HEK293 (cell line): ENCODE data around the gene PACS1.

Experiments
- CTCF ChIA-PET: fragments of 350-600 bp; formaldehyde crosslinking; extraction: SDS; loops from one replicate; lab custom pipeline; 2021; ENCODE audit warnings: antibody characterized with exemption; lab: Yijun Ruan, JAX
- POLR2A ChIA-PET: fragments of 300-600 bp; formaldehyde crosslinking; extraction: SDS; loops from one replicate; lab custom pipeline; 2020; ENCODE audit warnings: antibody characterized with exemption, inconsistent platforms; lab: Yijun Ruan, JAX
- H3K27ac ChIP-seq: fragments of 200-500 bp; sonication (Bioruptor generic); 2 replicates; pipeline ENCODE4 v1.5.1; 2014; ENCODE audit warnings: low read depth, low read length, control low read depth, inconsistent platforms; ENCODE audit errors: extremely low read depth
- H3K36me3 ChIP-seq, 2 experiments: fragments of 200-500 bp in 1 of 2; sonication (Bioruptor generic) in 1 of 2; 1 replicate in 1 of 2; 2 replicates in 1 of 2; pipeline ENCODE4 v1.5.1; 2014 to 2017; ENCODE audit warnings: inconsistent platforms in 2 of 2, low read length in 2 of 2; ENCODE audit not compliant: control insufficient read depth in 2 of 2, insufficient read depth in 1 of 2
- H3K4me1 ChIP-seq: fragments of 200-500 bp; sonication (Bioruptor generic); 2 replicates; pipeline ENCODE4 v1.5.1; 2014; ENCODE audit warnings: mild to moderate bottlenecking, low read length, inconsistent platforms; ENCODE audit not compliant: control insufficient read depth, insufficient read depth
- H3K4me3 ChIP-seq: 2 replicates; pipeline ENCODE4 v1.5.1; 2011; ENCODE audit warnings: low read depth, mild to moderate bottlenecking, control low read depth, low read length, moderate library complexity
- H3K9me3 ChIP-seq: fragments of 200-500 bp; sonication (Bioruptor generic); 2 replicates; pipeline ENCODE4 v1.5.1; 2014; ENCODE audit warnings: low read depth, low read length, inconsistent platforms; ENCODE audit not compliant: control insufficient read depth, insufficient read depth
- KLF8 ChIP-seq: fragments of 450-650 bp; formaldehyde crosslinking; IDR thresholded peaks from 2 replicates; pipeline ENCODE4 v1.5.1; 2016; ENCODE audit warnings: missing biosample characterization, missing genetic modification characterization
- MEIS1 ChIP-seq: sonication (generic); formaldehyde crosslinking; IDR thresholded peaks from 2 replicates; pipeline ENCODE4 v1.8.1; 2022; ENCODE audit warnings: missing genetic modification reagents, mild to moderate bottlenecking, borderline replicate concordance
- MYNN ChIP-seq: fragments of 450-650 bp; formaldehyde crosslinking; IDR thresholded peaks from 2 replicates; pipeline ENCODE4 v1.5.1; 2016; ENCODE audit warnings: missing biosample characterization, missing genetic modification characterization, borderline replicate concordance
- PRDM10 ChIP-seq: fragments of 450-650 bp; formaldehyde crosslinking; IDR thresholded peaks from 2 replicates; pipeline ENCODE4 v1.5.1; 2016; ENCODE audit warnings: missing biosample characterization, missing genetic modification characterization
- SCRT1 ChIP-seq: fragments of 450-650 bp; formaldehyde crosslinking; IDR thresholded peaks from 2 replicates; pipeline ENCODE4 v1.5.1; 2016; ENCODE audit warnings: missing biosample characterization, missing genetic modification characterization, borderline replicate concordance
- TRIM28 ChIP-seq: IDR thresholded peaks from 2 replicates; pipeline ENCODE4 v1.6.1; 2011; ENCODE audit warnings: low read length, control low read depth, borderline replicate concordance
- ZNF121 ChIP-seq: fragments of 450-650 bp; formaldehyde crosslinking; IDR thresholded peaks from 2 replicates; pipeline ENCODE4 v1.5.1; 2016; ENCODE audit warnings: missing biosample characterization, missing genetic modification characterization
- ZNF221 ChIP-seq: fragments of 450-650 bp; formaldehyde crosslinking; IDR thresholded peaks from 2 replicates; pipeline ENCODE4 v1.5.1; 2017; ENCODE audit warnings: missing biosample characterization, missing genetic modification characterization, borderline replicate concordance
- ZNF274 ChIP-seq, 2 experiments: fragments of 200-500 bp in 1 of 2; fragments of 450-650 bp in 1 of 2; sonication (Bioruptor generic) in 1 of 2; formaldehyde crosslinking in 1 of 2; IDR thresholded peaks; 2 replicates each; pipeline versions ENCODE4 v1.5.1 to v1.6.1; 2014 to 2016; ENCODE audit warnings: borderline replicate concordance in 1 of 2, inconsistent platforms in 1 of 2, low read length in 1 of 2, missing biosample characterization in 1 of 2, missing genetic modification characterization in 1 of 2
- ZNF324 ChIP-seq: fragments of 450-650 bp; formaldehyde crosslinking; IDR thresholded peaks from 2 replicates; pipeline ENCODE4 v1.5.1; 2016; ENCODE audit warnings: missing biosample characterization, missing genetic modification characterization
- ZNF335 ChIP-seq: fragments of 450-650 bp; formaldehyde crosslinking; conservative IDR thresholded peaks from 2 replicates; pipeline ENCODE4 v1.5.1; 2016; ENCODE audit warnings: missing biosample characterization, missing genetic modification characterization
- ZNF449 ChIP-seq: fragments of 450-650 bp; formaldehyde crosslinking; IDR thresholded peaks from 2 replicates; pipeline ENCODE4 v1.5.1; 2017; ENCODE audit warnings: missing biosample characterization, mild to moderate bottlenecking, missing genetic modification characterization, moderate library complexity
- ZNF560 ChIP-seq: fragments of 450-650 bp; formaldehyde crosslinking; IDR thresholded peaks from 2 replicates; pipeline ENCODE4 v1.5.1; 2017; ENCODE audit warnings: missing biosample characterization, missing genetic modification characterization, borderline replicate concordance
- ZNF596 ChIP-seq: fragments of 450-650 bp; IDR thresholded peaks from 2 replicates; pipeline ENCODE4 v1.5.0; 2018; ENCODE audit warnings: missing biosample characterization, mild to moderate bottlenecking, missing genetic modification characterization, moderate library complexity
- ZNF623 ChIP-seq: fragments of 450-650 bp; formaldehyde crosslinking; IDR thresholded peaks from 2 replicates; pipeline ENCODE4 v1.5.1; 2016; ENCODE audit warnings: missing biosample characterization, missing genetic modification characterization
- ZNF626 ChIP-seq: fragments of 450-650 bp; sonication (Bioruptor Pico); formaldehyde crosslinking; IDR thresholded peaks from 2 replicates; pipeline ENCODE4 v1.5.1; 2018; ENCODE audit warnings: missing biosample characterization, missing genetic modification characterization, inconsistent platforms

Gene PACS1

GRCh38 chr11:66061268-66061667 lies 8.8 kb upstream of the PACS1 start (continued):
- no peak for TF ChIP-seq SCRT1 (tag by site-specific recombination)
- no peak for TF ChIP-seq ZNF335 (tag by site-specific recombination)
- TF ChIP-seq TRIM28: no peak
- no peak for TF ChIP-seq MYNN (tag by site-specific recombination)
- TF ChIP-seq ZNF274 (IDR thresholded peaks at IDR 0.05; ENCODE audit: low read length): no peak
- TF ChIP-seq ZNF274 (tag by site-specific recombination; IDR thresholded peaks at IDR 0.05; ENCODE audit: borderline replicate concordance): no peak
- TF ChIP-seq ZNF626 (tag by site-specific recombination): no peak
- TF ChIP-seq ZNF324 (tag by site-specific recombination): no peak

- Histone ChIP-seq H3K4me1 (no peaks in the 10 kb centered on the region), H3K36me3 (peaks cover 42 to 95% of the 10 kb centered on the region in 2 experiments), H3K27ac (no peak overlapping the region), H3K9me3 (no peaks in the 10 kb centered on the region), H3K4me3 (no peak overlapping the region)
- POLR2A ChIA-PET: interaction anchor here (2.1 to 2.6 kb wide), 2 partner anchors 9 to 11 kb away, joined by 5 to 7 read pairs; partner anchors contain the start of gene SF3B2
- TF ChIP-seq ZNF221 (tag by site-specific recombination) (no peak), ZNF596 (tag by site-specific recombination) (no peak)
- CTCF ChIA-PET: interaction anchor here (0.6 to 2.4 kb wide), 6 partner anchors 10 to 224 kb away, joined by 3 to 12 read pairs (median 4); partner anchors contain the start of gene SF3B2
Observed at GRCh38 chr11:66062408-66062807, 7.7 kb upstream of the PACS1 start.

- peaks cover 31 to 96% of the 10 kb centered on the region in 2 experiments for H3K36me3 ChIP-seq
- POLR2A ChIA-PET: interaction anchor here (2.1 to 2.6 kb wide), 2 partner anchors 11 to 12 kb away, joined by 5 to 7 read pairs; partner anchors contain the start of gene SF3B2
- CTCF ChIA-PET: interaction anchor here (1.6 to 2.4 kb wide), 3 partner anchors 18 to 73 kb away, joined by 3 to 12 read pairs (median 7); no protein-coding TSS in a partner anchor
- H3K4me1 ChIP-seq: no peaks in the 10 kb centered on the region
- no peak for TF ChIP-seq ZNF560 (tag by site-specific recombination)
- peak; percentile 30; the same call in 1 of the 2 replicates for TF ChIP-seq PRDM10 (tag by site-specific recombination)
- peak; percentile 88 for TF ChIP-seq ZNF623
- no peak overlapping the region for H3K4me3 ChIP-seq
- H3K9me3 ChIP-seq: no peaks in the 10 kb centered on the region
- no peak overlapping the region for H3K27ac ChIP-seq
Observed at GRCh38 chr11:66063900-66064299, 6.2 kb upstream of the PACS1 start.

- ChIA-PET CTCF (interaction anchor here (1.4 to 5.4 kb wide), 3 partner anchors 8 to 70 kb away, joined by 4 to 61 read pairs (median 7); no protein-coding TSS in a partner anchor), POLR2A (interaction anchor here (1.5 kb wide), 1 partner anchor 12 kb away, joined by 5 read pairs; the partner anchor contains the start of gene SF3B2)
- H3K9me3 ChIP-seq: no peaks in the 10 kb centered on the region
- no peaks in the 10 kb centered on the region for H3K4me1 ChIP-seq
- H3K27ac ChIP-seq: no peak overlapping the region
- no peak overlapping the region for H3K4me3 ChIP-seq
- no peak for TF ChIP-seq KLF8 (tag by site-specific recombination)
- no peak for TF ChIP-seq MEIS1 (CRISPR knock-in tag)
- TF ChIP-seq ZNF449: no peak
- TF ChIP-seq ZNF121 (tag by site-specific recombination): peak; percentile 40; the same call in 1 of the 2 replicates
- peaks cover 31 to 95% of the 10 kb centered on the region in 2 experiments for H3K36me3 ChIP-seq
Observed at GRCh38 chr11:66064571-66064970, 5.5 kb upstream of the PACS1 start.
